NOMO-1 treated with dmso at 0.1 percent for 144 hours (cell line): ENCODE results near the gene MAGI3.
A peak's percentile ranks its signal among the peaks of the same experiment; 100 is the strongest.

Source experiments
- DNase-seq: peaks from one replicate; lab custom pipeline; 2025; ENCODE audit not compliant: unreplicated experiment; lab: John Stamatoyannopoulos, UW

MAGI3 gene

GRCh38 chr1:113652771-113653170, 262.5 kb downstream of the MAGI3 start:
- no peak for DNase-seq

- DNase-seq, result no peak
Observed at GRCh38 chr1:113653741-113654140, 263.4 kb downstream of the MAGI3 start.

- no peak for DNase-seq
Observed at GRCh38 chr1:113654883-113655282, 264.6 kb downstream of the MAGI3 start.

GRCh38 chr1:113657126-113657525, 266.8 kb downstream of the MAGI3 start:
- no peak for DNase-seq

- no peak for DNase-seq
Observed at GRCh38 chr1:113657556-113658063, 267.3 kb downstream of the MAGI3 start.

GRCh38 chr1:113659035-113659434, 268.7 kb downstream of the MAGI3 start:
- no peak for DNase-seq

- DNase-seq, result no peak
Observed at GRCh38 chr1:113659556-113659955, 269.2 kb downstream of the MAGI3 start.

- no peak for DNase-seq
Observed at GRCh38 chr1:113660088-113660487, 269.8 kb downstream of the MAGI3 start.

- DNase-seq, result no peak
Observed at GRCh38 chr1:113662101-113662500, 271.8 kb downstream of the MAGI3 start.

GRCh38 chr1:113663165-113663951, 273.0 kb downstream of the MAGI3 start:
- peak; percentile 42 for DNase-seq

GRCh38 chr1:113665071-113665470, 274.8 kb downstream of the MAGI3 start:
- no peak for DNase-seq

GRCh38 chr1:113666126-113666525, 275.8 kb downstream of the MAGI3 start:
- no peak for DNase-seq

- DNase-seq, result no peak
Observed at GRCh38 chr1:113669988-113670387, 279.7 kb downstream of the MAGI3 start.

- no peak for DNase-seq
Observed at GRCh38 chr1:113670650-113671049, 280.3 kb downstream of the MAGI3 start.

GRCh38 chr1:113672491-113672890, 282.2 kb downstream of the MAGI3 start:
- DNase-seq, result no peak

- DNase-seq, result no peak
Observed at GRCh38 chr1:113674591-113674990, 284.3 kb downstream of the MAGI3 start.

GRCh38 chr1:113675302-113675701, 285.0 kb downstream of the MAGI3 start:
- no peak for DNase-seq

- no peak for DNase-seq
Observed at GRCh38 chr1:113676524-113676923, 286.2 kb downstream of the MAGI3 start.

GRCh38 chr1:113677250-113678158, 287.2 kb downstream of the MAGI3 start:
- DNase-seq, result no peak

- DNase-seq, result no peak
Observed at GRCh38 chr1:113678159-113678469, 287.8 kb downstream of the MAGI3 start.

GRCh38 chr1:113681596-113682337, 291.5 kb downstream of the MAGI3 start:
- no peak for DNase-seq
